A549 (cell line): ENCODE results near the gene PPFIA4. TPM values are rescaled to one million over a fixed set of nuclear protein-coding genes. Genes with fewer than 3 reads are reported as not detected.

Source experiments
- ATAC-seq, 2 experiments: fragments of 200-7000 bp in 1 of 2; fragments of >200 bp in 1 of 2; cut with Nextera tagmentation in 1 of 2; cut with Tn5 transposase in 1 of 2; 3 replicates each; pipeline versions ENCODE4 v1.8.0 to v1.9.1; 2018 to 2020; ENCODE audit warnings: mild to moderate bottlenecking in 1 of 2, moderate library complexity in 1 of 2
- CTCF ChIA-PET: fragments of 300-600 bp; sonication (Branson Sonifier 250); formaldehyde crosslinking; extraction: SDS; loops from one replicate; lab custom pipeline; 2021; ENCODE audit warnings: antibody characterized with exemption, inconsistent platforms; lab: Yijun Ruan, JAX
- POLR2A ChIA-PET: fragments of 350-600 bp; formaldehyde crosslinking; extraction: SDS; loops from one replicate; lab custom pipeline; 2021; ENCODE audit warnings: antibody characterized with exemption, inconsistent platforms; lab: Yijun Ruan, JAX
- DNase-seq, 2 experiments: peaks; one replicate each; pipeline versions ENCODE4 v3.0.0 to v3.0.0-alpha.2; 2011 to 2016; ENCODE audit warnings: low read depth in 1 of 2, low spot score in 1 of 2
- FAIRE-seq: peaks from 2 replicates; lab custom pipeline; 2011; peaks lifted over from hg19 to GRCh38; lab: Jason Lieb, UNC
- H3K27ac ChIP-seq, 2 experiments: fragments of >200 bp; sonication (Bioruptor Twin); formaldehyde crosslinking; 3 replicates each; pipeline ENCODE4 v1.5.1; 2016 to 2017
- H3K4me1 ChIP-seq: fragments of >200 bp; sonication (Bioruptor Twin); formaldehyde crosslinking; 3 replicates; pipeline ENCODE4 v1.6.1; 2016
- H3K4me2 ChIP-seq: fragments of >200 bp; sonication (Bioruptor Twin); formaldehyde crosslinking; 3 replicates; pipeline ENCODE4 v1.6.1; 2016
- H3K4me3 ChIP-seq: fragments of >200 bp; sonication (Bioruptor Twin); formaldehyde crosslinking; 3 replicates; pipeline ENCODE4 v1.5.1; 2016
- H3K9me3 ChIP-seq: fragments of >200 bp; sonication (Bioruptor Twin); formaldehyde crosslinking; 3 replicates; pipeline ENCODE4 v1.6.1; 2016
- CHD2 ChIP-seq: fragments of 150-350 bp; IDR thresholded peaks from 2 replicates; pipeline ENCODE4 v1.6.1; 2014; ENCODE audit warnings: low read length; ENCODE audit not compliant: partially characterized antibody
- EHF ChIP-seq: fragments of 250-450 bp; sonication (Bioruptor Pico); IDR thresholded peaks from 2 replicates; pipeline ENCODE4 v1.5.0; 2020; ENCODE audit warnings: mild to moderate bottlenecking
- EP300 ChIP-seq, 2 experiments: fragments of >200 bp; sonication (Bioruptor Twin); formaldehyde crosslinking; IDR thresholded peaks; 2 replicates in 1 of 2; 3 replicates in 1 of 2; pipeline ENCODE4 v1.6.1; 2016 to 2017
- FOSL2 ChIP-seq, 2 experiments: fragments of 450-650 bp in 1 of 2; fragments of >200 bp in 1 of 2; sonication (Bioruptor Twin) in 1 of 2; formaldehyde crosslinking; IDR thresholded peaks; 2 replicates each; pipeline versions ENCODE4 v1.5.0 to v1.6.1; 2016 to 2020; ENCODE audit warnings: mild to moderate bottlenecking in 1 of 2, moderate library complexity in 1 of 2
- HOXA7 ChIP-seq: fragments of 250-450 bp; sonication (Bioruptor Pico); IDR thresholded peaks from 2 replicates; pipeline ENCODE4 v1.5.0; 2020; ENCODE audit warnings: mild to moderate bottlenecking, moderate library complexity
- MAFK ChIP-seq: fragments of 450-650 bp; IDR thresholded peaks from 2 replicates; pipeline ENCODE4 v1.6.1; 2014; ENCODE audit not compliant: partially characterized antibody
- NPAS2 ChIP-seq: fragments of 250-450 bp; sonication (Bioruptor Pico); IDR thresholded peaks from 2 replicates; pipeline ENCODE4 v1.8.0; 2022; ENCODE audit warnings: mild to moderate bottlenecking, moderate library complexity, borderline replicate concordance
- NR3C1 ChIP-seq: fragments of >200 bp; sonication (Bioruptor Twin); formaldehyde crosslinking; IDR thresholded peaks from 3 replicates; pipeline ENCODE4 v1.6.1; 2017
- POLR2AphosphoS2 ChIP-seq: conservative IDR thresholded peaks from 2 replicates; pipeline ENCODE4 v1.6.1; 2012; ENCODE audit warnings: low read length, improper control_type of control experiment, inconsistent platforms
- RNF2 ChIP-seq: fragments of 200-600 bp; sonication (generic); IDR thresholded peaks from 2 replicates; pipeline ENCODE4 v1.6.1; 2016; ENCODE audit warnings: low read depth, mild to moderate bottlenecking, antibody characterized with exemption, moderate library complexity, borderline replicate concordance
- TFCP2L1 ChIP-seq: fragments of 250-450 bp; sonication (Bioruptor Pico); IDR thresholded peaks from 2 replicates; pipeline ENCODE4 v1.5.0; 2021; ENCODE audit warnings: mild to moderate bottlenecking
- ZC3H11A ChIP-seq: fragments of 450-650 bp; IDR thresholded peaks from 2 replicates; pipeline ENCODE4 v1.6.1; 2014; ENCODE audit warnings: antibody characterized with exemption, mild to moderate bottlenecking
- ZNF302 ChIP-seq: fragments of 250-450 bp; sonication (Bioruptor Pico); IDR thresholded peaks from 2 replicates; pipeline ENCODE4 v1.9.0; 2021; ENCODE audit warnings: inconsistent platforms, mild to moderate bottlenecking, moderate library complexity
- WGBS: methylation state at CpG from one replicate; pipeline ENCODE4 v1.1.6; 2017; ENCODE audit errors: missing lambda C conversion rate; 5-methylcytosine and 5-hydroxymethylcytosine counted together
- polyA plus RNA-seq, 4 experiments: library from polyadenylated mRNA; depleted of rRNA in 3 of 4; stranded (reverse); fragments of >200 nt; fragmentation: RNase III in 1 of 4; extraction: RNeasy Plus Mini Kit Qiagen cat#74134 plus additional on column Dnase treatment in 1 of 4; gene quantifications; 2 replicates in 3 of 4; 3 replicates in 1 of 4; pipeline ENCODE4 v1.2.3, GENCODE V29; 2011 to 2017
- TF ChIP-seq, protein P1 (sequence below): fragments of >200 bp; sonication (Bioruptor Twin); formaldehyde crosslinking; IDR thresholded peaks from 2 replicates; pipeline ENCODE4 v1.6.1; 2016
- TF ChIP-seq, protein P2 (sequence below): fragments of 450-650 bp; IDR thresholded peaks from 2 replicates; pipeline ENCODE4 v1.6.1; 2014; ENCODE audit warnings: antibody characterized with exemption
- TF ChIP-seq, protein P3 (sequence below): fragments of >200 bp; sonication (Bioruptor Twin); formaldehyde crosslinking; IDR thresholded peaks from 3 replicates; pipeline ENCODE4 v1.6.1; 2016
- TF ChIP-seq, protein P4 (sequence below): fragments of 250-450 bp; sonication (Bioruptor Pico); IDR thresholded peaks from 2 replicates; pipeline ENCODE4 v1.5.0; 2021; ENCODE audit warnings: mild to moderate bottlenecking, moderate library complexity, borderline replicate concordance
- TF ChIP-seq, protein P5 (sequence below): IDR thresholded peaks from 2 replicates; pipeline ENCODE4 v1.6.1; 2012; ENCODE audit warnings: low read depth, borderline replicate concordance
- TF ChIP-seq, protein P6 (sequence below): IDR thresholded peaks from 2 replicates; pipeline ENCODE4 v1.6.1; 2012
- TF ChIP-seq, protein P7 (sequence below): fragments of 250-450 bp; sonication (Bioruptor Pico); IDR thresholded peaks from 2 replicates; pipeline ENCODE4 v1.5.0; 2020; ENCODE audit warnings: low read depth, mild to moderate bottlenecking, moderate library complexity

PPFIA4 gene
- polyA plus RNA-seq, 2 of the 4 experiments (the other 2 are of a cell fraction) = 0.47 to 0.63 TPM

DNA sequence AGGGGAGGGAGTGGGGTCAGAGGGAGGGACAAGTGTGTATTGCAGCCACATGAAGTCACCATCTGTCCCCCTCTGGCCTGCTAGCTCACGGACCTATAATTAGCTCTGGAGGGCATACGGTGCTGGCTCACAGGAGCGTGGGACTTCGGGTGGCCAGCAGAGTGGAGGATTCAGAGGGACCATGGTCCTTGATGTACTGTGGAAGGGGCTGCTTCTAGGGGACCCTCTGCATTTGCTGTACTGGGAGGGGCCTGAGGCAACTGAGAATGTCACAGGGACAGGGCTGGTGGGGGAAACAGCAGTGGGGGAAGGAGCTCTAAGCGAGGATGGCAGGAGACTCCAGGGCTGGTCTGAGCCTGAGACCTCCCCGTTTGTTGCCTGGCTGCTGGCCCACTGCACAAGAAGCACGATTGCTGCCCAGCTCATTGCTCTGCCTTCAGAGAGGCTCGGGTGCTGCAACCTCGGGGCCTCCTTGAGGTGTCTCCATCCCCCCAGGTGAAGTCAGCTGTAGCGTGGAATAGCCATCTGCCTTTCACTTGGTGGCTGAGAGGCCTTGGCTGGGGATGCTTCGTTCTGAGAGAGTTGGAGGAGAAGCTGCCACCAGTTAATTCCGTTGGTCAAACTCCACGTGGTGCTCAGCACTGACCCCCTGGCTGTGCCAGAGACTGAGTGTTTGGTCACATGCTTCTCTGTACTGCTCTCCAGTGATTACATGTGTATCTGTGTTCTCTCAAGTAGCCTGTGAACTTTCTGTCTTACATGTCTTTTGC, 2.7 kb downstream of the PPFIA4 start:
- H3K27ac ChIP-seq = no peak overlapping the region
- 64% methylated on average over 13 of the region's 13 CpGs for WGBS
- FAIRE-seq (no peak), DNase-seq (no peak), ATAC-seq (no peak)
- H3K9me3 ChIP-seq = no peaks in the 10 kb centered on the region
- ChIA-PET POLR2A (no interaction called here), CTCF (interaction anchor here (2.2 to 25.2 kb wide), 4 partner anchors 9 to 239 kb away, joined by 8 to 452 read pairs (median 68); no protein-coding TSS in a partner anchor)
- TF ChIP-seq HOXA7 (CRISPR knock-in tag) (no peak), EHF (CRISPR knock-in tag) (no peak), MAFK (no peak), POLR2AphosphoS2 (no peak), ZC3H11A (no peak), FOSL2 (IDR thresholded peaks at IDR 0.05) (no peak), FOSL2 (CRISPR knock-in tag; IDR thresholded peaks at IDR 0.05) (no peak), CHD2 (no peak), NPAS2 (CRISPR knock-in tag) (no peak), TFCP2L1 (CRISPR knock-in tag) (no peak), NR3C1 (no peak), ZNF302 (CRISPR knock-in tag) (no peak), EP300 (IDR thresholded peaks at IDR 0.05) (no peak), RNF2 (no peak)
- TF ChIP-seq, protein P1, sequence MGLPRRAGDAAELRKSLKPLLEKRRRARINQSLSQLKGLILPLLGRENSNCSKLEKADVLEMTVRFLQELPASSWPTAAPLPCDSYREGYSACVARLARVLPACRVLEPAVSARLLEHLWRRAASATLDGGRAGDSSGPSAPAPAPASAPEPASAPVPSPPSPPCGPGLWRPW = no peak
- TF ChIP-seq, protein P2, sequence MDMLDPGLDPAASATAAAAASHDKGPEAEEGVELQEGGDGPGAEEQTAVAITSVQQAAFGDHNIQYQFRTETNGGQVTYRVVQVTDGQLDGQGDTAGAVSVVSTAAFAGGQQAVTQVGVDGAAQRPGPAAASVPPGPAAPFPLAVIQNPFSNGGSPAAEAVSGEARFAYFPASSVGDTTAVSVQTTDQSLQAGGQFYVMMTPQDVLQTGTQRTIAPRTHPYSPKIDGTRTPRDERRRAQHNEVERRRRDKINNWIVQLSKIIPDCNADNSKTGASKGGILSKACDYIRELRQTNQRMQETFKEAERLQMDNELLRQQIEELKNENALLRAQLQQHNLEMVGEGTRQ = no peak
- TF ChIP-seq, protein P3, sequence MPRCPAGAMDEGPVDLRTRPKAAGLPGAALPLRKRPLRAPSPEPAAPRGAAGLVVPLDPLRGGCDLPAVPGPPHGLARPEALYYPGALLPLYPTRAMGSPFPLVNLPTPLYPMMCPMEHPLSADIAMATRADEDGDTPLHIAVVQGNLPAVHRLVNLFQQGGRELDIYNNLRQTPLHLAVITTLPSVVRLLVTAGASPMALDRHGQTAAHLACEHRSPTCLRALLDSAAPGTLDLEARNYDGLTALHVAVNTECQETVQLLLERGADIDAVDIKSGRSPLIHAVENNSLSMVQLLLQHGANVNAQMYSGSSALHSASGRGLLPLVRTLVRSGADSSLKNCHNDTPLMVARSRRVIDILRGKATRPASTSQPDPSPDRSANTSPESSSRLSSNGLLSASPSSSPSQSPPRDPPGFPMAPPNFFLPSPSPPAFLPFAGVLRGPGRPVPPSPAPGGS = no peak
- TF ChIP-seq, protein P4, sequence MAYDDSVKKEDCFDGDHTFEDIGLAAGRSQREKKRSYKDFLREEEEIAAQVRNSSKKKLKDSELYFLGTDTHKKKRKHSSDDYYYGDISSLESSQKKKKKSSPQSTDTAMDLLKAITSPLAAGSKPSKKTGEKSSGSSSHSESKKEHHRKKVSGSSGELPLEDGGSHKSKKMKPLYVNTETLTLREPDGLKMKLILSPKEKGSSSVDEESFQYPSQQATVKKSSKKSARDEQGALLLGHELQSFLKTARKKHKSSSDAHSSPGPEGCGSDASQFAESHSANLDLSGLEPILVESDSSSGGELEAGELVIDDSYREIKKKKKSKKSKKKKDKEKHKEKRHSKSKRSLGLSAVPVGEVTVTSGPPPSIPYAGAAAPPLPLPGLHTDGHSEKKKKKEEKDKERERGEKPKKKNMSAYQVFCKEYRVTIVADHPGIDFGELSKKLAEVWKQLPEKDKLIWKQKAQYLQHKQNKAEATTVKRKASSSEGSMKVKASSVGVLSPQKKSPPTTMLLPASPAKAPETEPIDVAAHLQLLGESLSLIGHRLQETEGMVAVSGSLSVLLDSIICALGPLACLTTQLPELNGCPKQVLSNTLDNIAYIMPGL (CRISPR knock-in tag) = no peak
- TF ChIP-seq, protein P5, sequence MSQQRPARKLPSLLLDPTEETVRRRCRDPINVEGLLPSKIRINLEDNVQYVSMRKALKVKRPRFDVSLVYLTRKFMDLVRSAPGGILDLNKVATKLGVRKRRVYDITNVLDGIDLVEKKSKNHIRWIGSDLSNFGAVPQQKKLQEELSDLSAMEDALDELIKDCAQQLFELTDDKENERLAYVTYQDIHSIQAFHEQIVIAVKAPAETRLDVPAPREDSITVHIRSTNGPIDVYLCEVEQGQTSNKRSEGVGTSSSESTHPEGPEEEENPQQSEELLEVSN = no peak
- TF ChIP-seq, protein P6, sequence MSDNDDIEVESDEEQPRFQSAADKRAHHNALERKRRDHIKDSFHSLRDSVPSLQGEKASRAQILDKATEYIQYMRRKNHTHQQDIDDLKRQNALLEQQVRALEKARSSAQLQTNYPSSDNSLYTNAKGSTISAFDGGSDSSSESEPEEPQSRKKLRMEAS = no peak
- TF ChIP-seq, protein P7, sequence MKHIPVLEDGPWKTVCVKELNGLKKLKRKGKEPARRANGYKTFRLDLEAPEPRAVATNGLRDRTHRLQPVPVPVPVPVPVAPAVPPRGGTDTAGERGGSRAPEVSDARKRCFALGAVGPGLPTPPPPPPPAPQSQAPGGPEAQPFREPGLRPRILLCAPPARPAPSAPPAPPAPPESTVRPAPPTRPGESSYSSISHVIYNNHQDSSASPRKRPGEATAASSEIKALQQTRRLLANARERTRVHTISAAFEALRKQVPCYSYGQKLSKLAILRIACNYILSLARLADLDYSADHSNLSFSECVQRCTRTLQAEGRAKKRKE = no peak
- no peaks in the 10 kb centered on the region for H3K4me1 ChIP-seq
- no peak overlapping the region for H3K4me3 ChIP-seq
- H3K4me2 ChIP-seq = no peak overlapping the region
